ENCODE data around the gene PTPN11. TPM values are rescaled to one million over a fixed set of nuclear protein-coding genes. Genes with fewer than 3 reads are reported as not detected.

Gene PTPN11
- total and polyA plus RNA-seq, 2 of the 13 experiments (the other 11 are each of a cell fraction or from before 2014, with no cell fraction given), result 30.0 to 63.5 TPM

- no peak for DNase-seq (ENCODE audit: low spot score)
- no peak overlapping the region for H2AFZ ChIP-seq (ENCODE audit: low read length)
- ChIA-PET CTCF (ENCODE audit: low intra/inter-chr PET ratio, low total read pairs) (no interaction called here), POLR2A (no interaction called here)
- no peaks in the 10 kb centered on the region for H3K4me1 ChIP-seq (ENCODE audit: insufficient read depth, low read length)
- BruUV-seq (replicated peaks), result no TSS peak
- H3K27me3 ChIP-seq (ENCODE audit: control insufficient read depth in 1 of 2, insufficient read depth in 2 of 2, low read length in 2 of 2), result peaks cover 0 to 1% of the 10 kb centered on the region in 2 experiments; a peak in 1 of 5 replicates
- no peak overlapping the region for H3K4me3 ChIP-seq (replicated peaks in 1 of 3; ENCODE audit: insufficient read depth in 1 of 3, low read depth in 2 of 3, low read length in 3 of 3)
- WGBS (ENCODE audit: low lambda C conversion rate), result 21% methylated on average over 5 of the region's 7 CpGs
- H4K20me1 ChIP-seq (ENCODE audit: insufficient read depth, low read length), result no peaks in the 10 kb centered on the region
- no peaks in the 10 kb centered on the region for H3K36me3 ChIP-seq (replicated peaks in 1 of 2; ENCODE audit: control insufficient read depth in 1 of 2, insufficient read depth in 2 of 2, low read length in 2 of 2)
- no peaks in the 10 kb centered on the region for H3K9me3 ChIP-seq (ENCODE audit: low read length)
- no peak overlapping the region for H3K9ac ChIP-seq (ENCODE audit: insufficient read depth, low read depth, low read length)
- no peak overlapping the region for H3K27ac ChIP-seq (ENCODE audit: extremely low read length, insufficient read depth, low read length)
- FAIRE-seq, result no peak
- in situ Hi-C loops (cut with HindIII; ENCODE audit: extremely low pct_ligation_motif_present, low pct_unique_long_range_greater_than_20kb), result no loop called here
- intact Hi-C loops (cut with micrococcal nuclease; ENCODE audit: unreplicated experiment), result no loop called here
- no peaks in the 10 kb centered on the region for H3K79me2 ChIP-seq (ENCODE audit: insufficient read depth, low read length)
- no peak for ATAC-seq
- H3K4me2 ChIP-seq (ENCODE audit: low read depth, low read length), result no peak overlapping the region
- TF ChIP-seq ZSCAN5A (CRISPR knock-in tag; IDR thresholded peaks at IDR 0.05; ENCODE audit: borderline replicate concordance) (no peak), AGO1 (IDR thresholded peaks at IDR 0.05; ENCODE audit: low read depth, low read length, poor library complexity, severe bottlenecking) (no peak), ZNF713 (CRISPR knock-in tag; IDR thresholded peaks at IDR 0.05) (no peak), ZNF878 (CRISPR knock-in tag; IDR thresholded peaks at IDR 0.05) (no peak), ZFP82 (CRISPR knock-in tag; IDR thresholded peaks at IDR 0.05; ENCODE audit: borderline replicate concordance) (no peak), NR1H2 (CRISPR knock-in tag; IDR thresholded peaks at IDR 0.05; ENCODE audit: borderline replicate concordance, low read depth) (no peak), KLF9 (CRISPR knock-in tag; IDR thresholded peaks at IDR 0.05; ENCODE audit: low read depth) (no peak)
- TF ChIP-seq, protein P1, sequence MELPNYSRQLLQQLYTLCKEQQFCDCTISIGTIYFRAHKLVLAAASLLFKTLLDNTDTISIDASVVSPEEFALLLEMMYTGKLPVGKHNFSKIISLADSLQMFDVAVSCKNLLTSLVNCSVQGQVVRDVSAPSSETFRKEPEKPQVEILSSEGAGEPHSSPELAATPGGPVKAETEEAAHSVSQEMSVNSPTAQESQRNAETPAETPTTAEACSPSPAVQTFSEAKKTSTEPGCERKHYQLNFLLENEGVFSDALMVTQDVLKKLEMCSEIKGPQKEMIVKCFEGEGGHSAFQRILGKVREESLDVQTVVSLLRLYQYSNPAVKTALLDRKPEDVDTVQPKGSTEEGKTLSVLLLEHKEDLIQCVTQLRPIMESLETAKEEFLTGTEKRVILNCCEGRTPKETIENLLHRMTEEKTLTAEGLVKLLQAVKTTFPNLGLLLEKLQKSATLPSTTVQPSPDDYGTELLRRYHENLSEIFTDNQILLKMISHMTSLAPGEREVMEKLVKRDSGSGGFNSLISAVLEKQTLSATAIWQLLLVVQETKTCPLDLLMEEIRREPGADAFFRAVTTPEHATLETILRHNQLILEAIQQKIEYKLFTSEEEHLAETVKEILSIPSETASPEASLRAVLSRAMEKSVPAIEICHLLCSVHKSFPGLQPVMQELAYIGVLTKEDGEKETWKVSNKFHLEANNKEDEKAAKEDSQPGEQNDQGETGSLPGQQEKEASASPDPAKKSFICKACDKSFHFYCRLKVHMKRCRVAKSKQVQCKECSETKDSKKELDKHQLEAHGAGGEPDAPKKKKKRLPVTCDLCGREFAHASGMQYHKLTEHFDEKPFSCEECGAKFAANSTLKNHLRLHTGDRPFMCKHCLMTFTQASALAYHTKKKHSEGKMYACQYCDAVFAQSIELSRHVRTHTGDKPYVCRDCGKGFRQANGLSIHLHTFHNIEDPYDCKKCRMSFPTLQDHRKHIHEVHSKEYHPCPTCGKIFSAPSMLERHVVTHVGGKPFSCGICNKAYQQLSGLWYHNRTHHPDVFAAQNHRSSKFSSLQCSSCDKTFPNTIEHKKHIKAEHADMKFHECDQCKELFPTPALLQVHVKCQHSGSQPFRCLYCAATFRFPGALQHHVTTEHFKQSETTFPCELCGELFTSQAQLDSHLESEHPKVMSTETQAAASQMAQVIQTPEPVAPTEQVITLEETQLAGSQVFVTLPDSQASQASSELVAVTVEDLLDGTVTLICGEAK (IDR thresholded peaks at IDR 0.05), result no peak
- TF ChIP-seq, protein P1 (CRISPR knock-in tag; IDR thresholded peaks at IDR 0.05), result no peak
Observed at GRCh38 chr12:112557951-112558630, 139.3 kb downstream of the PTPN11 start.
